NT2/D1 (cell line): ENCODE measurements around the gene FAM110C.
A peak's percentile ranks its signal among the peaks of the same experiment; 100 is the strongest.

Experiments
- DNase-seq: peaks from one replicate; pipeline ENCODE4 v3.0.0-alpha.2; 2011; ENCODE audit warnings: low read depth, low spot score
- H3K27me3 ChIP-seq: 2 replicates; pipeline ENCODE4 v1.6.0; 2011; ENCODE audit warnings: mild to moderate bottlenecking; ENCODE audit not compliant: insufficient read length, insufficient read depth
- H3K36me3 ChIP-seq: 2 replicates; pipeline ENCODE4 v1.6.1; 2011; ENCODE audit warnings: mild to moderate bottlenecking, low read length, mixed read lengths; ENCODE audit not compliant: insufficient read depth, insufficient read length
- H3K4me1 ChIP-seq: 2 replicates; pipeline ENCODE4 v1.5.1; 2011; ENCODE audit not compliant: insufficient read depth, insufficient read length
- H3K4me3 ChIP-seq: 2 replicates; pipeline ENCODE4 v1.5.1; 2011; ENCODE audit warnings: low read depth; ENCODE audit not compliant: insufficient read length
- H3K9ac ChIP-seq: 2 replicates; pipeline ENCODE4 v1.6.0; 2011; ENCODE audit warnings: low read depth; ENCODE audit not compliant: insufficient read length
- H3K9me3 ChIP-seq: 2 replicates; pipeline ENCODE4 v1.5.1; 2011; ENCODE audit warnings: mild to moderate bottlenecking, low read length; ENCODE audit not compliant: insufficient read depth
- SUZ12 ChIP-seq: IDR thresholded peaks from 2 replicates; pipeline ENCODE4 v1.6.1; 2011; ENCODE audit not compliant: insufficient read length, insufficient read depth; ENCODE audit errors: extremely low read depth
- YY1 ChIP-seq: IDR thresholded peaks from 2 replicates; pipeline ENCODE4 v1.6.1; 2011; ENCODE audit not compliant: insufficient read length, insufficient read depth
- ZNF274 ChIP-seq: IDR thresholded peaks from 2 replicates; pipeline ENCODE4 v1.6.1; 2011; ENCODE audit warnings: mild to moderate bottlenecking, low read depth, low read length

Gene FAM110C

GRCh38 chr2:11248-11941, 34.9 kb downstream of the FAM110C start:
- peak; percentile 89 for DNase-seq
- TF ChIP-seq YY1, result no peak
- TF ChIP-seq SUZ12, result no peak
- no peak for TF ChIP-seq ZNF274

GRCh38 chr2:10222-10875, 36.0 kb downstream of the FAM110C start:
- Histone ChIP-seq H3K4me1 (no peaks in the 10 kb centered on the region), H3K9me3 (peaks cover 18% of the 10 kb centered on the region), H3K4me3 (peak overlapping the region; percentile 18), H3K36me3 (no peaks in the 10 kb centered on the region), H3K27me3 (no peaks in the 10 kb centered on the region), H3K9ac (no peak overlapping the region)
- no peak for DNase-seq
- TF ChIP-seq ZNF274 (no peak), YY1 (no peak), SUZ12 (no peak)

More at GRCh38 chr2:11248-11941, 34.9 kb downstream of the FAM110C start:
- Histone ChIP-seq H3K36me3 (no peaks in the 10 kb centered on the region), H3K9me3 (peaks cover 18% of the 10 kb centered on the region), H3K9ac (no peak overlapping the region), H3K27me3 (no peaks in the 10 kb centered on the region), H3K4me1 (no peaks in the 10 kb centered on the region), H3K4me3 (peak overlapping the region; percentile 26)
